GM18858 (cell line): ENCODE results near the gene DBH.

Experiments
- ATAC-seq: cut with Tn5 transposase; IDR thresholded peaks from one replicate; pipeline ENCODE4 v1.9.1; 2021; ENCODE audit not compliant: unreplicated experiment

DBH gene

GRCh38 chr9:133680976-133681657 lies 45.0 kb downstream of the DBH start:
- ATAC-seq: no peak

DNA sequence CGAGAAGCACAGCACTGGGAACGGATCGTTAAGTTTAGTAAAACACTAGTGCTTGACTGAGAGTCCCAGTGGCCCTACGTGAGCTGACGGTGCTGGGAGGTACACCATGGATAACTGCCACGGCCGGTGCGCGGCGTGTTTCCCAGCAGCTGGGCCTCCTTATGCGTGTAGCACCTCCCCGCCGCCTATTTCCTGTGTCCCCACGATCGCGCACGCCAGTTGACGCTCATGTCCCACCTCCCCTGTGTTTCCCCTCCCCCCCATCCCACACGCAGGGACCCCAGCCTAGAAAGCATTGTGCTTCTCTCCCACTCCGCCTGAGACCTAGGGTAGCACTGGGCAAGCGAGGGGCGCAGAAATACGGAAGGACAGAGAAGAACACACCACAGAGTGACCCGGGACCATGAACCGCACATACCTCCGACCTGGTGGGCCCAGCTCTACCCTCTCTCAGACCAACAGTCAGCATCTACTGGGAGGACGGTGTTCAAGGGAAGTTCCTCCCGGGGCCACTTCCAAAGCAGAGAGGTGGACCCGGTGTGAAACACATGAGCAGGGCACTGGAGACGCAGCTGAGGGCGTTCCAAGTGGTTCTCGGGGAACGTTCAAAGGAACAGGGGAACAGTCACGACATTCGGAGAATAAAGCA lies 45.6 kb downstream of the DBH start:
- ATAC-seq: no peak

DNA sequence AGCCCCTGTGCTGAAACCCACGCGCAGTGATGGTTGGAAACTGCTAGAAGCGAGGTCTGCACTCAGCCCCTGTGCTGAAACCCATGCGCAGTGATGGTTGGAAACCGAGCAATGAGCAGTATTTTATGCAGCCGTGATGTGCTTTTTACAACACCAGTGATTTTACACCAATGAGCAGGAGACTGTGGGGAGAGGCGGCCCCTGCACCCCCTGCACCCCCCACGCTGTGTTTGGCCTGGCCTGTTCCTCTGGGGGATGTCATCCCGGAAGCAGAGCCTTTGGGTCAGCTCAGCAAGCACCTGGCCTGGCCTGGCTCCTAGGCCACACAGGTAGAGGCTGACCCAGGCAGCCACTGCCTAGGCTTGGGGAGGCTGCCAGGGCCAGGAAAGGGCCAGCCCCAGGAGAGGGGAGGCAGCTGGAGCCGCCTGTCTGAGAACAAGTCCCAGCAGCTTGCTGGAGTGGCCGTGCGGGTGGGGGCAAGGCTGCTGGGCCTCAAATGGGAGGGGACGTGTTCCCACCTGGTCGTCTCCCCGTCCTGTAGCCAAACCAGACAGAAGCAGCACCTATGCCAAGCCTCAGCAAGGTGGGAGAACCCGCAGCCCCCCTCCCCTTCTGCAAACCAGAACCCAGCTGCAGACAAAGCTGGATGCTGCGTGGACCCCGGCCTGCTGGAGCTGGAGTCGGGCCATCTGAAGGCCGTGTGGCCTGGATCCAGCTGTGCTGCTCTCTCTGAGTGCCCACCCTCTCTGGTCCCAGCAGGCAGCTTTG lies 46.8 kb downstream of the DBH start:
- no peak for ATAC-seq

DNA sequence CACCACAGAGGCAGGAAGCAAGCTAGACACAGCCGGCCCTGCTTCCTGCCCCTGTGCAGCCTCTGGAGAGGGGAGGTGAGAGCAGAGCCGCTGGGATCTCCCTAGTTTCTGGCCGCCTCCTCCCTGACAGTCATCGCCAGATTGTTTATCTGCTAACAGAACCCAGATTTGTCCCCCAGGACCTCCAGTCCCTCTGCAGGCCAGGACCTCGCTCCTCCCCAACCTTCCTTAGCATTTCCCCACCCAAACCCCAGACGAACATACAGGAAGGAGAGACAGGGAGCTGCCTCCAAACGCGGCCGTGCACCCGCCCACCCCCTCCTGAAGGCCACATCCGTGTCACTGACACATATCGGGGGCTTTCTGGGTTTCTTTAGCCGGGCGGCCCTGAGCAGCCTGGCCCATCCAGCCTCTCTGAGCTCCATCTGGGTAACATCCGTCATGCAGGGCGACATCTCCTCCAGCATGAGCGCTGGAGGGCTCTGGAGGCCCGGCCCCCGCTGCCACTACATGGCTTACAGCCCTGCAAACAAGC lies 47.5 kb downstream of the DBH start:
- no peak for ATAC-seq

- no peak for ATAC-seq
Observed at GRCh38 chr9:133684121-133684935, 48.2 kb downstream of the DBH start.

- ATAC-seq: no peak
Observed at GRCh38 chr9:133684936-133685361, 48.8 kb downstream of the DBH start.

DNA sequence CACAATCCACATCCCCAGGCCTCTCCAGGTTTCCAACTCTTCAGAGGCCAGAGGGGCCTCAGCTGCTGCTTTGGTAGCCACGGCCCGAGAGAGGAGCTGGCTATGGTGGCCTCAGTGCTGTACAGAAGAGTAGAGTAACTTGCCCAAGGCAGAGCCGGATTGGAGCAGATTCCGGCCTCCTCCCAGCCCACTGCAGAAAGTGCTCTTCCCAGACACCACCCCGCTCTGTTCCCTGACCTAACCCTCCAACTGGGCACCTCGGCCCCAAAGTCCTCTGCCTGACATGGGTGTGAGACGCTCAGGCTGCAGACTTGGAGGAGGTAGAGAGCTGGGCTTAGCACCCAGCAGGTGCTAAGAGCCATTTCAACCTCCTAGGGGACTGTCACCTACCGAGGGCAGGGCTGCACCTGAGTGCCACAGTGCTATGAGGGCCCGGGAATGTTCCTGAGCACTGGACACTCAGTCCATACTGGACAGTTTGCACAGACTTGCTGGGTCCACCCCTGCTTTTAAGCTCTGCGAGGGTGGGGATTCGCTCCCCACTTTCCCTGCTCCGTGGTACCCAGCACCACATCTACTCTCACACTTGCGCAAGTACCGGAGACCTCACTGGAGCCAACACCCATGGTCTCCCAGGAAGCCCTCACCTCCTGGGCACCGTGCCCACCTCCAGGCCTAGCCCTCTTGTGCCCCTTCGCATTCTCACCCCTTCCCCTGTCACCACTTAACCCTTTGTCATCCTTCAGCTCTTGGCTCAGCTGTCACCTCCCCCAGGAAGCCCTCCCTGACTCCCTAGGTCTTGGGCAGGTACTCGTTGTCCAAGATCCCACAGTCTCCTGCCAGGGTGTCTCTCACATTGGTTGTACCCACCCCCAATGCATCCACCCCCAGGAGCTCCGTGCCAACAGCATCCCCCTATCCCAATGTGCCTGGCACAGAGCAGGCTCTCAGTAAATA lies 49.8 kb downstream of the DBH start:
- no peak for ATAC-seq

DNA sequence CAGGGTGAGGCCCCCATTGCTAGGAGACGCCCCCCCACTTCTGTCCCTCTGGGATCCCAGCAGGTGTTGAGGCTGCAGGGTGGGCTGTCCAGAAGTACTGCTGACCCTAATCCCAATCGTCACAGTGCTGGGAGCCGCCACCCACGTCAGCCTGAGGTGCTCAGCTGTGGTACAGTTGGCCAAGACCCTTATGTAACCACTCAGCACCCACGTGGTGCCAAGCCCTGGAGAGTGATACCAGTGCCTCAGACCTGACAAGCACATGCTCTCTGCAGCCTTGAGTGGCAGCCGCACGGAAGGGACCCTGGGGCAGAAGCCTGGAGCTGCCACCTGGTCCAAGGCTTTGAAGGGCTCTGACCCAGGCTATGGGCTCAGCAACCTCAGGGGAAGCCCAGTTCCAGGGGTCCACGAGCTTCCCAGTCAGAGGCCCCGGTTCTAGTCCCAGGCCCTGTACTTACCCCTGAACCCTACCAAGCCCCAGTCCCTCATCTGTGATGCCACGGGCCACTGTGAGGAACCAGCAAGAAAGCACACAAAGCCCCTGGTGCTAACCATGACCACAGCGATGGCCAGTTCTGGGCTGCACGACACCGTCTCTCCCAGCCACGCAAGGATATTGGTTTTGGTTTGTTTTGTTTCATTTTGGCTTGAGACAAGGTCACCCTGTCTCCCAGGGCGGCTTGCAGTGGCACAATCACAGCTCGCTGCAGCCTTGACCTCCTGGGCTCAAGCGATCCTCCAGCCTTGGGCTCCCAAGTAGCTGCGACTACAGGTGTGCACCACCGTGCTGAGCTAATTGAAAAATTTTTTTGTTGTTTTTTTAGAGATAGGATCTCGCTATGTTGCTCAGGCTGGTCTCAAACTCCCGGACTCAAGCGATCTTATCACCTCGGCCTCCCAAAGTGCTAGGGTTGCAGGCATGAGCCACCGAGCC lies 50.7 kb downstream of the DBH start:
- no peak for ATAC-seq

DNA sequence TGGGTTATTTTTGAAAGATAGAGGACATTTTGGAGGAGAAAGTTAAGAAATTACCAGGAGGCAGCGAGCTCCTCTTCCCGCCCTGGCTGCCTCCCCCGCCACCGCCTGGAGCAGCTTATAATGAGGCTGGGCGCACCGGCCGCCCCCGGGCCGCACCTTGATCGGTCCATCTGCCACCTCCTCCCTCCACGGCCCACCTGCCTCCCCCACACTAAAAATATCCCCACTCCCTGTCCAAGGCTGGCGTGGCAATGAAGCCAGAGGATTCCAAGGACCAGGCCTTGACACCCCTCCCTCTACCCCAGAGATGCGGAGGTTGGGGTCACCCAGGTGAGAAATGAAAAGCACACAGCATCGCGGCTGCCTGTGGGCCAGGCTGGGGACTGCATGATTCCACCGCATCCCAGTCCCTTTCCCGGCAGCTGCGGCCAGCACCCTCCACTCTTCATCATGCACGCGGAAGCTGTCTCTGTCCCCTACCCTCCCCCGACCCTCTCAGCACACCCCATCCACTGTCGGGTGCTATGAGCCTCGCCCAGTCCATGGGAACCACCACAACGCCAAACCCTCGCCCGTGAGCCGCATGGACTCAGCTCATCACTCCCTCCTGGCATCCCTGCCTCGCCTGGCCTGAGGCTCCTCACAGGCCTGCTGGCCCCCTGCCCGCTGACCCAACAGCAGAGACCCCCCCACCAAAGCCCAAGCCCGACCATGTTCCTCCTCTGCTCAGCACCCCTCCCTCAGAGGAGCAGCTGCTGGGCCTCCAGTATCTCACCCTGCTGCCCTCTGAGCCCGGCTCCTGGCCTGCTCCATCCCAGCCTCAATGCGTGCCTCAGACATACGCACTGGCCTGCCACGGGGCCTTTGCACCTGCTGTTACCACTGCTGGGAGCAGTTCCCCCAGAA lies 51.9 kb downstream of the DBH start:
- ATAC-seq: no peak

DNA sequence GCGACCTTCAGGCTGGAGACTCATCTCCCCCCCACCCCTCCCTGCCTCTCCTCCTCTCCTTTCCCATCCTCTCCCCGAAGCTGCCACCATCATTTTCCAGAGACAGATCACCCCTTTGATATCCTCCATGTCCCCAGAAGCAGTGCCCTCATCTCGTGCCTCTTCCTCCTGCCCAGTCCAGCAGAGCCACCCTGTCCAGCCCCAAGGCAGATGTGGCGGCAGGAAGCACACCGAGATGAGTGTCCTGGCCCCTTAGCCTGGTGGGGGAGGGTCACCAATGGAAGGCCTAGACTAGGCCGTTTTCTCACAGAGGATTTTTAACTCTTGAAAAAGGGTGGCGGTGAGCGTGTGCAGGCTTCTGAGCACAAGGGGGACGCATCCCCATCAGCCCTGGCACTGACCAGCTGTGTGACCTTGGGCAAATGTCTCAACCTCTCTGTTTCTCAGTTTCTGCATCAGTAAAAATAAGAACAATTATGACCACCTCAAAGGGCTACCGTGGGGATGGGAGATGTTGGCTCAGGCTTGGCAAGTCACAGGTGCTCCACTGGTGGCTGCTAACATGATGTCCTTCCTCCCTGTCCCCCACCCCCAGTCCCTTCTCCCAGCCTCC lies 53.1 kb downstream of the DBH start:
- ATAC-seq: no peak

- no peak for ATAC-seq
Observed at GRCh38 chr9:133690081-133690561, 54.0 kb downstream of the DBH start.

GRCh38 chr9:133691191-133691590 lies 55.0 kb downstream of the DBH start:
- ATAC-seq: no peak

DNA sequence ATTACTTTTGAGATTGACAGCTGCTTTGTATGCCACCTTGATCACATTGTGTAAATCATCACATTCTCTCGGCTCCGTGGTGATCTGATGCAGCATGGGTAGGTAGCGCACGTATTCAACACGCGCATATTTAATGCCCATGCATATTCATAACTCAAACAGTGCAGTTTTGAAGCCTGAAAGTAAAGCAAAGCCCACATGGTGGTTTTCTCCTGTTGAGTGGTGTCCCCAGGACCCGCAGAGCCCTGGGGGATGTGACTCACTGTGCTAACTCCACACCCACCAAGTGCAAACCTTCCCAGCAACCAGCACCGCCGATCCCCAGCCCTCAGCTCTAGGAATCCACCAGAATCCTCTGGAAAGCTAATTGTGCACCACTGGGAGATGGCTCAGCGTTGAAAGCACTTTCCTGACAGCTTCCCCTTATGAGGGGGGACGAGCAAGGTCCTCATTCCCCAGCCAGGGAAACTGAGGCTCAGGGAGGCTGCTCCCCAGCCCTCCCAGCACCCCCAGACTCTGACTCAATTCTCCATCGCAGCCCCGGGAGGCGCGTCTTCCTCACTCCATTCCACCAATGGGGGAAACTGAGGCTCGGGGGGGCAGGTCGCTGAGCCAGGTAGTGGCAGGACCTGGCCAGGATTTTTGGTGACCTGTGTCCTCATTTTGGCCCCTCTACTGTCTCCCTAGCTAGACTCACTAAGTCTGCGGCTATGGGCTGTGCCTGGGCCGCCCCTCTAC lies 55.6 kb downstream of the DBH start:
- ATAC-seq: no peak

- ATAC-seq: no peak
Observed at GRCh38 chr9:133692364-133692985, 56.3 kb downstream of the DBH start.

- no peak for ATAC-seq
Observed at GRCh38 chr9:133693116-133693515, 57.0 kb downstream of the DBH start.
